ENCODE results near the gene PCOLCE2.

PCOLCE2 gene

GRCh38 chr3:142808103-142808917 lies 80.6 kb downstream of the PCOLCE2 start:
- DNase-seq, result no peak

DNA sequence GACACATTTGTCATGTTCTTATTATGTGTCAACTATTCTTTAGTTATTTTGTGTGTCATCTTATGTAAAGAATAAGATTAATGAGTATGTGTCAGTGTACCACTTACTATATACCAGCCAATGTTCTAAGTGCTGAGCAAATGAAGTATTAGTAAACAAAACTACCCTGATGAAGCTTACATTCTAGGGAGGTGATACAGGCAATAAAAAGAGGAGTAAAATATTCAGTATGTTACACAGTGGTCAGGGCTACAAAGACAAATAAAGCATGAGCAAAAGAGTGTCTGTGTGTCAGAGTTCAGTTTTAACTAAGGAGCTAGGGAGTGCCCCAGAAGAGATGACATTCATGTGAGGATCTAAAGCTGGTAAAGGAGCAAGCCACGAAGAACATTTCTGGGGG lies 86.0 kb downstream of the PCOLCE2 start:
- DNase-seq, result no peak

GRCh38 chr3:142801746-142802145 lies 87.1 kb downstream of the PCOLCE2 start:
- DNase-seq, result no peak

- DNase-seq, result no peak
Measured at GRCh38 chr3:142796823-142797222, 92.1 kb downstream of the PCOLCE2 start.

GRCh38 chr3:142795332-142795731 lies 93.6 kb downstream of the PCOLCE2 start:
- DNase-seq, result no peak

- no peak for DNase-seq
Measured at GRCh38 chr3:142794508-142794907, 94.4 kb downstream of the PCOLCE2 start.

DNA sequence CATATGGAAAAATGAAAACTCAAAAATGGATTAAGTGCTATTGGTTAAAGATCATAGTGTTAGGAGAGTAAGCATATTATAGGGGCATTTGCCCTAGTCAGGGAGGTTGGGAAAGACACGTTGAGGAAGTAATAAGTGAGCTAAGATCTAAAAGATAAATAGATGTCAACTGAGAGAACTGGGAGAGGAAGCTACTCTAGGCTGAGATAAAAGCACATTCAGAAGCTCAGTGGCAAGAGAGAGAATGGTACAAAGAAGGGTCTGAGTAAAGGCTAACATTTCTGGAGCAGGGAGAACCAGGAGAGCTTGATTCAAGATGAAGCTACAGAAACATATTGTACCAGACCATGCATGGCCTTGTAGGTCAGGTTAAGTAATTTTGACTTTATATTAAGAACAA lies 101.2 kb downstream of the PCOLCE2 start:
- DNase-seq, result no peak

- no peak for DNase-seq
Measured at GRCh38 chr3:142785996-142786395, 102.9 kb downstream of the PCOLCE2 start.

- no peak for DNase-seq
Measured at GRCh38 chr3:142784228-142784627, 104.7 kb downstream of the PCOLCE2 start.

GRCh38 chr3:142782616-142783015 lies 106.3 kb downstream of the PCOLCE2 start:
- no peak for DNase-seq

DNA sequence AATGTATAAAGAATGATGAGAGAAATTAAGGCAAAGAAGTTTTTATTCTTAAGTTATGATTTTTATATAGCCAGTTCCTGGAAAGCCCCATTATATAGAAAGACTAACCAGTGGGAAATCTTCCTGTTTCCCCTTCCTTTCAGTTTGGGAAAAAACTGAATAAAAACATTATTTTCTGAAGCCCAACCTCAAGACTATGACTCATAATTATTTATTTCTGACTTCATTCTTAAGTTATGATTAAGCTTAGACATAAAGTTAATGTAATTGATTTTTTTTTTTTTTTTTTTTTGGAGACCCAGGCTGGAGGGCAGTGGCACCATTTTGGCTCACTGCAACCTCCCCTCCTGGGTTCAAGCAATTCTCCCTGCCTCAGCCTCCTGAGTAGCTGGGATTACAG lies 109.3 kb downstream of the PCOLCE2 start:
- DNase-seq, result no peak

DNA sequence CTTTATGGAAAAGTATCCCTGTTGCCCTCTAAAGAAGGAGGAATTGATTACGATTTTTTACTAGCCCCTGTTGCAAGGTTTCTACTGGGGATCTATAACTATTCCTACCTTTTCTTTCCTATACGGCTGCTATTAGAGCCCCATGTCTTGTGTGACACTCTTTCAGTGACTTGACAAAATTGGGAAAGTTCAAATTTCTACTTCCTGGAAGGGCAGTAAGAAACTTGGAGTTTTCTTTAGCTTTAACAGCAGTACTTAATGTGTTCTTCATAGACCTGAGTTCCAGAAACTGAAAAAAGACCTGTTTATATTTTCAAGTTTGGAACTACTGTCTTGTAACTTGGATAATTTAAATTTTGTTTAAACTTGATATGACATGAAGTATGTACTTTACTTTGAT lies 110.3 kb downstream of the PCOLCE2 start:
- DNase-seq, result no peak

- DNase-seq, result no peak
Measured at GRCh38 chr3:142777927-142778326, 111.0 kb downstream of the PCOLCE2 start.

GRCh38 chr3:142768338-142768737 lies 120.5 kb downstream of the PCOLCE2 start:
- no peak for DNase-seq
